HG03442 (cell line): Measurements from ENCODE around the gene GLS.
"Not testable (repeated sequence)": the region's sequence is repeated elsewhere in the genome, so short reads cannot be mapped to it uniquely, and the experiment has no call there.

Source experiments
- ATAC-seq: cut with Tn5 transposase; IDR thresholded peaks from one replicate; pipeline ENCODE4 v1.9.1; 2021; ENCODE audit warnings: mild to moderate bottlenecking, moderate library complexity; ENCODE audit not compliant: unreplicated experiment

GLS gene

GRCh38 chr2:190882856-190883582 is 2.4 kb downstream of the GLS start:
- ATAC-seq: no peak

GRCh38 chr2:190885844-190886243 is 5.2 kb downstream of the GLS start:
- not testable (repeated sequence) for ATAC-seq

- ATAC-seq: peak; percentile 77
Observed at GRCh38 chr2:190887089-190887488, 6.5 kb downstream of the GLS start.

GRCh38 chr2:190888449-190888848 is 7.8 kb downstream of the GLS start:
- ATAC-seq: no peak

GRCh38 chr2:190889175-190889943 is 8.7 kb downstream of the GLS start:
- no peak for ATAC-seq

GRCh38 chr2:190891372-190891771 is 10.8 kb downstream of the GLS start:
- ATAC-seq: peak; percentile 46

GRCh38 chr2:190891889-190892288 is 11.3 kb downstream of the GLS start:
- ATAC-seq: no peak

- ATAC-seq: no peak
Observed at GRCh38 chr2:190893157-190893556, 12.5 kb downstream of the GLS start.

- no peak for ATAC-seq
Observed at GRCh38 chr2:190896477-190896876, 15.9 kb downstream of the GLS start.

GRCh38 chr2:190903693-190904450 is 23.3 kb downstream of the GLS start:
- ATAC-seq: no peak

- ATAC-seq: no peak
Observed at GRCh38 chr2:190904640-190905261, 24.1 kb downstream of the GLS start.

GRCh38 chr2:190908532-190908931 is 27.9 kb downstream of the GLS start:
- no peak for ATAC-seq

- ATAC-seq: no peak
Observed at GRCh38 chr2:190909680-190910079, 29.1 kb downstream of the GLS start.

GRCh38 chr2:190910341-190911136 is 29.9 kb downstream of the GLS start:
- no peak for ATAC-seq

GRCh38 chr2:190911813-190912212 is 31.2 kb downstream of the GLS start:
- peak; percentile 86 for ATAC-seq

- no peak for ATAC-seq
Observed at GRCh38 chr2:190912726-190913125, 32.1 kb downstream of the GLS start.

- no peak for ATAC-seq
Observed at GRCh38 chr2:190913725-190914124, 33.1 kb downstream of the GLS start.

GRCh38 chr2:190916829-190917228 is 36.2 kb downstream of the GLS start:
- no peak for ATAC-seq

GRCh38 chr2:190920085-190920484 is 39.5 kb downstream of the GLS start:
- ATAC-seq: no peak

- ATAC-seq: no peak
Observed at GRCh38 chr2:190922376-190922775, 41.8 kb downstream of the GLS start.
